Right lobe of liver (tissue), 6 donors: ENCODE measurements around the gene FOXE3. TPM values are rescaled to one million over a fixed set of nuclear protein-coding genes. Genes with fewer than 3 reads are reported as not detected.

ENCODE experiments used
- ATAC-seq, 4 donors: fragments of 200-7000 bp; cut with Tn5 transposase; one replicate each; pipeline ENCODE4 v1.9.1; 2020; ENCODE audit warnings: mild to moderate bottlenecking in 4 of 4, moderate library complexity in 4 of 4
- DNase-seq, 3 donors: peaks; one replicate each; pipeline ENCODE4 v3.0.0-alpha.2; 2020
- H3K27ac ChIP-seq, 3 donors: fragments of 200-600 bp; one replicate each; pipeline ENCODE4 v1.8.0; 2022
- H3K27me3 ChIP-seq, 2 donors: fragments of 200-600 bp; one replicate each; pipeline ENCODE4 v1.8.0; 2022
- H3K36me3 ChIP-seq, 4 donors: fragments of 200-600 bp; sonication (generic) in 1 of 4; one replicate each; pipeline versions ENCODE4 v1.5.1 to v1.8.0; 2017 to 2022; ENCODE audit warnings: control low read depth in 1 of 4
- H3K4me1 ChIP-seq, 4 donors: fragments of 200-600 bp; sonication (generic) in 1 of 4; one replicate each; pipeline versions ENCODE4 v1.5.1 to v1.8.0; 2017 to 2022; ENCODE audit warnings: control low read depth in 1 of 4
- H3K4me3 ChIP-seq, 3 donors: fragments of 200-600 bp; one replicate each; pipeline ENCODE4 v1.8.0; 2022
- H3K9me3 ChIP-seq, 4 donors: fragments of 200-600 bp; sonication (generic) in 1 of 4; one replicate each; pipeline versions ENCODE4 v1.5.1 to v1.8.0; 2017 to 2022; ENCODE audit warnings: control low read depth in 1 of 4
- CTCF ChIP-seq, 4 donors: fragments of 200-600 bp in 3 of 4; fragments of 450-650 bp in 1 of 4; IDR thresholded peaks; one replicate each; pipeline versions ENCODE4 v1.5.1 to v1.8.0; 2016 to 2022; ENCODE audit warnings: antibody characterized with exemption in 4 of 4, mild to moderate bottlenecking in 2 of 4
- POLR2A ChIP-seq: fragments of 450-650 bp; IDR thresholded peaks from one replicate; pipeline ENCODE4 v1.6.1; 2017; ENCODE audit warnings: antibody characterized with exemption, mild to moderate bottlenecking
- WGBS: methylation state at CpG from one replicate; pipeline ENCODE4 v1.1.6; 2018; ENCODE audit warnings: low coverage, low lambda C conversion rate; ENCODE audit not compliant: insufficient coverage; ENCODE audit errors: missing lambda C conversion rate; 5-methylcytosine and 5-hydroxymethylcytosine counted together
- intact Hi-C, 2 donors: fragments of 100-400 bp; cut with DNase I; formaldehyde crosslinking; loops; one replicate each; pipeline versions ENCODE4 v1.11.2 to v1.14.1; 2022
- total RNA-seq, 6 experiments: library from RNA; depleted of rRNA in 2 of 6; stranded (reverse); fragments of >200 nt in 2 of 6; fragmentation: NEBNext Ultra II Directional in 3 of 6; extraction: Animal tissue kit (Norgen Biotek cat#: 25700) in 3 of 6; gene quantifications; one replicate each; pipeline versions ENCODE4 v1.1.0 to v1.2.4, GENCODE V29; 2016 to 2023
- donor health status: DM: no; HTN: yes; CAD: no.
- donor health status: DM: no; HTN: no; CAD: no.
- donor health status: DM: no; HTN: no; CAD: no.
- donor health status: DM: no; HTN: yes; CAD: no.
- donor health status: DM: no; HTN: yes; CAD: no.

Gene FOXE3
- total RNA-seq, 6 experiments from 2014 or later, result not detected

DNA sequence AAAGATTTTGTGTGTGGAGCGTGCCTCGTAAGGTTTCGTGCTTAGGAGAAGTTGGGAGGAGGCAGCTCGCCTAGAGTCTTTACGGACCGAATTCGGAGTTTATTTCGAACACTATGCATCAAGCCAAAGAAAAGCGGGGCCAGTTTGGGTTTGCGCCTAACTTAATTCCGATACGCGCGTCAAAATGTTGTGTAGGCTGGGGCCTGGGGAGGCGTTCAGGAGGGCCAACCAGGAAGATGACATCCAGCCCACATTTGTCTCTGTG is 28.1 kb downstream of the FOXE3 start:
- Histone ChIP-seq H3K27ac (no peak overlapping the region), H3K9me3 (no peaks in the 10 kb centered on the region), H3K4me1 (peaks cover 0 to 8% (median 4%) of the 10 kb centered on the region in 4 donors), H3K27me3 (peaks cover 0 to 35% of the 10 kb centered on the region in 2 donors), H3K4me3 (no peak overlapping the region), H3K36me3 (no peaks in the 10 kb centered on the region)
- DNase-seq (no peak), ATAC-seq (no peak)
- intact Hi-C loops, result loop anchor here in 1 of 2 donors (10.0 kb wide), 1 partner anchor 91 kb away; no protein-coding TSS in a partner anchor
- WGBS, result 10% methylated on average over 15 of the region's 15 CpGs
- TF ChIP-seq POLR2A (no peak), CTCF (IDR thresholded peaks at IDR 0.05) (no peak)

DNA sequence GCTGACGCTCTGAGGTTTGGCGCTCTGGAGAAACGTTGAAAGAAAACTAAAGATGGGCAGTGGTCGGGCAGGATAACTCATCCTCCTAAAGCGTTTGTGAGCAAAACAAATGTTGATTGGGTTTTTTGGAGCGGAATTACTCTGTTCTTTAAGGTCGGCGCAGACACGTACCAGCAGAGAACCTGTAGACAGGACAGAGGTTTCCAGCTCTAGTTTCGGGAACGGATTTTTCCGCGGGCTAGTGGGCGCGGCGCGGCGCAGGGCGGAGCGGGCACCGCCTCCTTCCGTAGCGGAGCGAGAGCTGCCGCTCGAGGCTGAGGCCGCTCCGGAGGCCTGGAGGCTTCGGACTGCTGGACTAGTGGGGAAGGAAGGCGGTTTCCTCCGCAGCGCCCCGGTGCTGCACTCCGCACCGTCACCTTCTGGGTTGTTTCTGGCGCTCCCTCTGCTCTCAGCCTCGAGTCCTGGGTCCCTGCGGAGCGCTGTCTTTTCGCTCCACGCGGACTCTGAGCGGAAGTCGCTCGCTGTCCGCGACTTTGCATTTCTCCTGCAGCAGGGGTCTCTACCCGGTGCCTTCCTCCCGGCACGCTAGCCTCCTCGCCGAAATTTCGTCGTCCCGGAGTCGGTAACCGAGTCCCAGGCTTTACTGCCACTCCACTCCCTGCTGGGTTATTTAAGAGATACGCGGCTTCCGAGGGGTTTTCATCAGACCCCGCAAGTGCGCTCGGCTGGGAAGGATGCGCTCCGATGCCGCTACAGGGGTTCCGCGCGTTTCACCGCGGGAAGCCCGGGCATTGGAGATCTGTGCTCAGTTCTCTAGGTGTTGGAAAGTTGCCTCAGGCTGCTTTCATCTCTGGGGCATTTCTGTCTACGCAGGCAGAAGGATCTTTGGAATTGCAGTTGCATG is 28.7 kb downstream of the FOXE3 start:
- intact Hi-C loops, result loop anchor here in 1 of 2 donors (10.0 kb wide), 1 partner anchor 90 kb away; no protein-coding TSS in a partner anchor
- no peaks in the 10 kb centered on the region for H3K36me3 ChIP-seq
- peaks cover 0 to 35% of the 10 kb centered on the region in 2 donors for H3K27me3 ChIP-seq

GRCh38 chr1:47445823-47446550 is 29.9 kb downstream of the FOXE3 start:
- DNase-seq (no peak), ATAC-seq (no peak)
- H3K4me1 ChIP-seq, result peaks cover 0 to 15% (median 4%) of the 10 kb centered on the region in 4 donors
- no peak overlapping the region for H3K4me3 ChIP-seq
- H3K27me3 ChIP-seq, result peaks cover 0 to 35% of the 10 kb centered on the region in 2 donors
- intact Hi-C loops, result loop anchor here in 1 of 2 donors (10.0 kb wide), 1 partner anchor 89 kb away; no protein-coding TSS in a partner anchor
- WGBS, result 23% methylated on average over 2 of the region's 25 CpGs
- TF ChIP-seq POLR2A (no peak), CTCF (IDR thresholded peaks at IDR 0.05) (no peak)
- H3K27ac ChIP-seq, result no peak overlapping the region
- H3K9me3 ChIP-seq, result no peaks in the 10 kb centered on the region
- no peaks in the 10 kb centered on the region for H3K36me3 ChIP-seq

More for the DNA sequence above, 28.7 kb downstream of the FOXE3 start:
- 6% methylated on average over 30 of the region's 73 CpGs for WGBS
- Histone ChIP-seq H3K4me3 (no peak overlapping the region), H3K9me3 (no peaks in the 10 kb centered on the region), H3K4me1 (peaks cover 0 to 11% (median 4%) of the 10 kb centered on the region in 4 donors), H3K27ac (no peak overlapping the region)
- DNase-seq (peak in 1 of 3 donors; percentile 44), ATAC-seq (peak; percentile 48 to 68 (median 60))
- TF ChIP-seq POLR2A, result no peak
- TF ChIP-seq CTCF (IDR thresholded peaks at IDR 0.05), result no peak

DNA sequence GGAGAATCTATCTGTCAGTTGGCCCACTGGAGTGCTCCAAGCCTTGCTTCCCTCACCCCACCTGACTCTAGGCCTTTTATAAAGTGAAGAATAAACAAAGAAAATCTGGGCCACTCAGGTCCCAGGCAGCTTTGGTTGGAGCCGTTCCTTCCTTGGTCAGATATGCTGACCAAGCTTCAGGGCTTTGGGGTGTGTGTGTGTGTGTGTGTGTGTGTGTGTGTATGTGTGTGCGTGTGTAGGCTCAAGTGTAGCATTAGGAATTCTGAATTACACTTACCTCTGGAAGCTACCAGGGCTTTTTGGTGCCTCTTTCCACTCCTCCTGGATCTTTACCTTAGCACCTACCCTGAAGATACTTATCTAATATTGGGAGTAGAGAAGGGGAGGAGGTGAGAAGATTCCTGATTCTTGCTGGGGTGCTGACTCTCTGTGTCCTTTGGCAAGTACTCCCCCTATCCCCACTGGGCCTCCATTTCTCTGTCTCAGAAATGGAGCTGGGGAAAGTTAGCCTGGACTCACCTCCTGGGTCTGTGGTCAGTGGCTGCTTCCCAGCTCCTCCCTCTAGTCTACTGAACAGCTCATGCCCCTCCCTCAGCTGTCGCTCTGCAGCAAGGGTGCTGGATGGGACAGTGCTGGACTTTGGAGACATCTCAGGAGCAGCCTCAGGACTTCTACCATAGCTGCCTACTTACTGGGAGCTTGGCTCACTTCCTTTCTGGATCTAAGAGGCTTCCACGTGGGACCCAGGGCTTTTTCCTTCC is 32.6 kb downstream of the FOXE3 start:
- ATAC-seq (no peak), DNase-seq (no peak)
- WGBS, result 33% methylated on average over 1 of the region's 4 CpGs
- TF ChIP-seq CTCF (IDR thresholded peaks at IDR 0.05) (no peak), POLR2A (no peak)
- Histone ChIP-seq H3K27ac (no peak overlapping the region), H3K4me1 (peaks cover 0 to 15% (median 4%) of the 10 kb centered on the region in 4 donors), H3K27me3 (peaks cover 0 to 24% of the 10 kb centered on the region in 2 donors), H3K36me3 (no peaks in the 10 kb centered on the region), H3K9me3 (no peaks in the 10 kb centered on the region), H3K4me3 (no peak overlapping the region)
- intact Hi-C loops, result loop anchor here in 1 of 2 donors (10.0 kb wide), 1 partner anchor 86 kb away; no protein-coding TSS in a partner anchor
